Fibroblast of lung (primary cell): ENCODE results near the gene C1orf53. TPM values are rescaled to one million over a fixed set of nuclear protein-coding genes. Genes with fewer than 3 reads are reported as not detected.

Experiments
- DNase-seq, 2 donors: peaks; one replicate each; pipeline versions ENCODE4 v3.0.0 to v3.0.0-alpha.2; 2010; ENCODE audit warnings: low read depth in 2 of 2
- H2AFZ ChIP-seq: 2 replicates; pipeline ENCODE4 v1.5.1; 2012; ENCODE audit warnings: low read length, control low read depth, inconsistent platforms
- H3K27ac ChIP-seq: 2 replicates; pipeline ENCODE4 v1.5.1; 2011; ENCODE audit warnings: low read length, control low read depth; ENCODE audit not compliant: insufficient read depth
- H3K27me3 ChIP-seq: 2 replicates; pipeline ENCODE4 v1.5.1; 2011; ENCODE audit warnings: mild to moderate bottlenecking, low read length; ENCODE audit not compliant: control insufficient read depth, insufficient read depth
- H3K36me3 ChIP-seq: 2 replicates; pipeline ENCODE4 v1.5.1; 2011; ENCODE audit warnings: low read length; ENCODE audit not compliant: control insufficient read depth, insufficient read depth
- H3K4me1 ChIP-seq: 2 replicates; pipeline ENCODE4 v1.5.1; 2011; ENCODE audit warnings: low read length; ENCODE audit not compliant: control insufficient read depth, insufficient read depth; ENCODE audit errors: extremely low read depth
- H3K4me2 ChIP-seq: 2 replicates; pipeline ENCODE4 v1.5.1; 2011; ENCODE audit warnings: low read length, control low read depth; ENCODE audit not compliant: insufficient read depth; ENCODE audit errors: extremely low read depth
- H3K4me3 ChIP-seq, 4 experiments: fragments of 200-600 bp in 1 of 4; sonication (generic) in 1 of 4; replicated peaks in 1 of 4; 2 replicates each; pipeline ENCODE4 v1.5.1; 2011 to 2016; ENCODE audit warnings: low read length in 4 of 4, low read depth in 3 of 4, mild to moderate bottlenecking in 3 of 4, control low read depth in 2 of 4, inconsistent platforms in 1 of 4, mixed read lengths in 1 of 4; ENCODE audit not compliant: insufficient read depth in 1 of 4; ENCODE audit errors: control extremely low read depth in 1 of 4
- H3K79me2 ChIP-seq: 2 replicates; pipeline ENCODE4 v1.5.1; 2012; ENCODE audit warnings: mild to moderate bottlenecking, low read length, inconsistent platforms; ENCODE audit not compliant: control insufficient read depth, insufficient read depth
- H3K9ac ChIP-seq: 2 replicates; pipeline ENCODE4 v1.5.1; 2011; ENCODE audit warnings: mild to moderate bottlenecking, low read length, control low read depth; ENCODE audit not compliant: insufficient read depth
- H3K9me3 ChIP-seq: 2 replicates; pipeline ENCODE4 v1.5.1; 2012; ENCODE audit warnings: low read depth, low read length; ENCODE audit not compliant: control insufficient read depth, insufficient read depth
- H4K20me1 ChIP-seq: 2 replicates; pipeline ENCODE4 v1.5.1; 2011; ENCODE audit warnings: low read length; ENCODE audit not compliant: control insufficient read depth, insufficient read depth; ENCODE audit errors: extremely low read depth
- EZH2 ChIP-seq: IDR thresholded peaks from 2 replicates; pipeline ENCODE4 v1.5.1; 2012; ENCODE audit warnings: low read length, control low read depth, mild to moderate bottlenecking; ENCODE audit errors: missing control alignments
- polyA plus RNA-seq, 2 donors: library from polyadenylated mRNA; depleted of rRNA in 1 of 2; stranded (reverse) in 1 of 2; unstranded in 1 of 2; fragments of >200 nt; gene quantifications; 2 replicates each; pipeline ENCODE4 v1.2.1, GENCODE V29; 2011 to 2012; ENCODE audit warnings: missing spikeins in 1 of 2
- total RNA-seq: library from RNA; depleted of rRNA; stranded (reverse); fragments of >200 nt; gene quantifications from 2 replicates; pipeline ENCODE4 v1.2.1, GENCODE V29; 2014
- TF ChIP-seq, protein P1 (sequence below), 2 donors: IDR thresholded peaks in 1 of 2; conservative IDR thresholded peaks in 1 of 2; 1 replicate in 1 of 2; 2 replicates in 1 of 2; pipeline ENCODE4 v1.5.1; 2011 to 2012; ENCODE audit warnings: low read length in 2 of 2, control low read depth in 1 of 2, inconsistent platforms in 1 of 2, low read depth in 1 of 2, mild to moderate bottlenecking in 1 of 2

Gene C1orf53
- total and polyA plus RNA-seq, 2 donors (not counting 1 experiment from before 2014, with no cell fraction given): 3.0 to 3.3 TPM

DNA sequence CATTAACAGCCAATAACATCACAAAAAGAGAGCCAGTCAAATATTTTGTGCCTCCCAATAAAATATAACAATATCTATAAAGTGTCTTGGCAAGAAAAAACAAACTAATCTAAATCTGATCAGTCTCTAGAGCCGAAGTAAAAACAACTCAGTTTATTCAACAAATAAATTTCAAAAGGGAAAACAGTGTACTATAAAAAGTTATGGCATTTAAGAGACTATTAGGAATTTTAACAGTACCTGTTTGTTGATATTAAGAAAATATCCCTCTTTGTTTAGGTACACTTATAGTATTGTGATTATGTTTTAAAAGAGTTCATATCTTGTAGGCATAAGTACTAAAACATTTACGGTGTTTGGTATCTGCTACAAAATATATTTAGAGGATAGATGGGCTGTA, 36.6 kb upstream of the C1orf53 start:
- Histone ChIP-seq H2AFZ (no peak overlapping the region), H3K9ac (no peak overlapping the region), H3K9me3 (no peaks in the 10 kb centered on the region), H3K27me3 (no peaks in the 10 kb centered on the region), H4K20me1 (no peaks in the 10 kb centered on the region), H3K4me2 (no peak overlapping the region), H3K4me1 (no peaks in the 10 kb centered on the region), H3K79me2 (no peaks in the 10 kb centered on the region), H3K27ac (no peak overlapping the region), H3K36me3 (no peaks in the 10 kb centered on the region), H3K4me3 (no peak overlapping the region)
- TF ChIP-seq EZH2: no peak
- TF ChIP-seq, protein P1, sequence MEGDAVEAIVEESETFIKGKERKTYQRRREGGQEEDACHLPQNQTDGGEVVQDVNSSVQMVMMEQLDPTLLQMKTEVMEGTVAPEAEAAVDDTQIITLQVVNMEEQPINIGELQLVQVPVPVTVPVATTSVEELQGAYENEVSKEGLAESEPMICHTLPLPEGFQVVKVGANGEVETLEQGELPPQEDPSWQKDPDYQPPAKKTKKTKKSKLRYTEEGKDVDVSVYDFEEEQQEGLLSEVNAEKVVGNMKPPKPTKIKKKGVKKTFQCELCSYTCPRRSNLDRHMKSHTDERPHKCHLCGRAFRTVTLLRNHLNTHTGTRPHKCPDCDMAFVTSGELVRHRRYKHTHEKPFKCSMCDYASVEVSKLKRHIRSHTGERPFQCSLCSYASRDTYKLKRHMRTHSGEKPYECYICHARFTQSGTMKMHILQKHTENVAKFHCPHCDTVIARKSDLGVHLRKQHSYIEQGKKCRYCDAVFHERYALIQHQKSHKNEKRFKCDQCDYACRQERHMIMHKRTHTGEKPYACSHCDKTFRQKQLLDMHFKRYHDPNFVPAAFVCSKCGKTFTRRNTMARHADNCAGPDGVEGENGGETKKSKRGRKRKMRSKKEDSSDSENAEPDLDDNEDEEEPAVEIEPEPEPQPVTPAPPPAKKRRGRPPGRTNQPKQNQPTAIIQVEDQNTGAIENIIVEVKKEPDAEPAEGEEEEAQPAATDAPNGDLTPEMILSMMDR (conservative IDR thresholded peaks at IDR 0.05 in 1 of 2, IDR thresholded peaks at IDR 0.05 in 1 of 2; ENCODE audit: low read depth in 1 of 2, low read length in 2 of 2): no peak
- no peak for DNase-seq

DNA sequence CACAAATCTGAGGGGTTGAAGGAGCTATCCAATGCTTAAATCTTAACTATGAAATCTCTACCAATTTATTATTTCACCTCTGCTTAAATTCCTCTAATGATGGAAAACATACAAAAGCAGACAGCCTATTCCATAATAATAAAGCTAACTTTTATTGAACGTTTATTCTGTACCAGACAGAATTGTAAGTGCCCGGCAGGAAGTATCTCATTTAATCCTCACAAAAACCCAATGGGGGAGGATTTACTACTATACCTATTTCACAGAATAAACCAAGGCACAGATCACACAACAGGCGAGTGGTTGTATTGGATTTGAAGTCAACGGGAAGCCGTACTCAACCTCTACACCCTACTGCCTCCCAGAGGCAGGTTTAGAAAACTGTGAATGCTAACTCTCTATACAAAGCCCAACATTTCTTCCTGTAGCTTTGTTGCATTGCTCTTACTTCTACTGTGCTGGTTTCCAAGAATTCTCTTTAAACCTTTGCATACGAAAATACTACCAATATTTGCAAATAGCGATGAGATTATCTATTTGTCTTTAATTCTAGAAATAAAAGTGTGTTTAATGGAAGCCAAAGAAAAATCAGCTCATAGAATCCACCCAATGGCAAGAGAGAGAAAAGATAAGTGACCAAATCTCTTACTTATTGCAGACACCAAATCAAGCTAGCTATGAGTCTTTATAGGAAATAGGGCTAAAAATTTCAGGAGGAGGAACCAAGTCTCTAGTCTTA, 33.5 kb upstream of the C1orf53 start:
- Histone ChIP-seq H4K20me1 (no peaks in the 10 kb centered on the region), H3K9ac (no peak overlapping the region), H3K4me1 (no peaks in the 10 kb centered on the region), H3K36me3 (no peaks in the 10 kb centered on the region), H3K27ac (no peak overlapping the region), H3K27me3 (no peaks in the 10 kb centered on the region), H2AFZ (no peak overlapping the region), H3K4me3 (no peak overlapping the region), H3K9me3 (no peaks in the 10 kb centered on the region), H3K4me2 (no peak overlapping the region), H3K79me2 (no peaks in the 10 kb centered on the region)
- TF ChIP-seq, protein P1 (conservative IDR thresholded peaks at IDR 0.05 in 1 of 2, IDR thresholded peaks at IDR 0.05 in 1 of 2; ENCODE audit: low read depth in 1 of 2, low read length in 2 of 2): peak; percentile 70
- no peak for TF ChIP-seq EZH2
- DNase-seq: peak; percentile 55 to 69

DNA sequence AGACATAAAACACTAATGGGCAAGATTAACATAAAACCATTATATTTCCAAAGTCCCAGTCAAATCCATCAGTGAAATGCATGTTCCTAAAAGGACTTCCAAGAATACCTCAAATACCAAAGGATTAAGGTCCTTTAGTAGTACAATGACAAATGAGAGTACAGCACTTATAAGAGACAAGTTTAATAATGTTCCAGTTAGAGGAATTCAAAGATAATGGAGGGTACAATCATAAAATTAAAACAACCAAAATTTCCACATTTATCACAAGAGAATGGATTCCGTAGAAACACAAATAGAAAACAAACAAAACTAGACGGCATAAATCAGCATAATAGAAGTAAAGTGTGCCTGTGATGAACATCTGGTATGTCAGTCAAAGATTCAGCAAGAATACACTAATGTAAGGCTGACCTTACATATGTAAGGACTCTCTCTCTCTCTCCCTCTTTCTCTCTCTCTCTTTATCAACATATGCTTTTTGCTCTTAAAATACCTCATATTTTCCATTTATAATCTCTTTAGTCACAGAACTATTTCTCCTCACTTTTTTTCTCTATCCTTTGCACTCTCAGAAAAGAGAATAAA, 32.8 kb upstream of the C1orf53 start:
- H4K20me1 ChIP-seq: no peaks in the 10 kb centered on the region
- H3K9me3 ChIP-seq: no peaks in the 10 kb centered on the region
- H3K9ac ChIP-seq: no peak overlapping the region
- no peak overlapping the region for H3K27ac ChIP-seq
- no peak for DNase-seq
- TF ChIP-seq, protein P1 (conservative IDR thresholded peaks at IDR 0.05 in 1 of 2, IDR thresholded peaks at IDR 0.05 in 1 of 2; ENCODE audit: low read depth in 1 of 2, low read length in 2 of 2): no peak
- no peak for TF ChIP-seq EZH2
- H3K27me3 ChIP-seq: no peaks in the 10 kb centered on the region
- H3K4me1 ChIP-seq: no peaks in the 10 kb centered on the region
- no peak overlapping the region for H3K4me3 ChIP-seq
- H3K4me2 ChIP-seq: no peak overlapping the region
- H3K36me3 ChIP-seq: no peaks in the 10 kb centered on the region
- no peak overlapping the region for H2AFZ ChIP-seq
- no peaks in the 10 kb centered on the region for H3K79me2 ChIP-seq
